Measurements from ENCODE around the gene SYNE1.
"Not testable (repeated sequence)": the region's sequence is repeated elsewhere in the genome, so short reads cannot be mapped to it uniquely, and the experiment has no call there.

SYNE1 gene

DNA sequence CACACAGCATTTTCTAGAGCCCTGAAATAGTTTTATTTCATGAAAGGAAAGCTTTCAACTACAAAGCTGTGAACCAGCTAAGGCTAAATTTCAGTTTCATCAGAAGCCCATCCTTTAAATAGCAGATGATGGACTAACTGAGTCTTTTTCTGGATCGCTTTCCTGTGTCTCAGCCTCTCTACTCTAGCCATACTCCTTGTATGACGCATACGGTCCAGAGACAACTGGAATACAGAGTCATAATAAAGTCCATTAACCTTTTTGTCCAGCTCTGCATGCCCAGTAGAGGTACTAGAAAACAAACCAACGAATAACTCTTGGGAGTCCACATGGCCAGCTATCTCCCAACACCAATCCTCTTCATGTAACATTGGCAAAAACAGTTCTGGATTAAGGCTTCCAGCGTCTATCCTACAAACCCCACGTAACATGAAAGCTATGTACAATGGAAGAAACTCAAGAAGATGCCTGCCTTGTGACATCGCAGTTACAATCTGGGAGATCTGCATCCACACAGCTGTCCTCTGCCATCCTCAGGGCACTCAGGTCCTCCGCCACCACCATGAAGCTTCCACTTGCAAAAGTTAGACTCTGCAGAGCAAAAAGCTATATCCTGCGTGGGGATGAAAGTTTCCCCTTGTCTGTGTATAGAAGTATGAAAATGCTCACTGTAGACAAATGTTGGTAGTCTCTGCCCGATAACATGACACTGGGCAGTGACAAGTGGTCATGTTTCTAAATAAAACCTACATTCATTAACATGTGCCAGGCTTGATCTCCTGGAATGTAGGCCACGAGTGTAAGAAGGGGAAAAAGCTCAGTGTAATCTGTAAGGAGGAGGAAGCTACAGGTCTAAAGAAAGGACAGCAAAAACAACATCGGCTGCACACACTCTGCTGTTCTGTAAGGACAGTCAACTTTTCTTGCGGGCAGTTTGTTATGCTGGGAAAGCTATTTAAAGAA is 469.2 kb downstream of the SYNE1 start:
- DNase-seq, result no peak

DNA sequence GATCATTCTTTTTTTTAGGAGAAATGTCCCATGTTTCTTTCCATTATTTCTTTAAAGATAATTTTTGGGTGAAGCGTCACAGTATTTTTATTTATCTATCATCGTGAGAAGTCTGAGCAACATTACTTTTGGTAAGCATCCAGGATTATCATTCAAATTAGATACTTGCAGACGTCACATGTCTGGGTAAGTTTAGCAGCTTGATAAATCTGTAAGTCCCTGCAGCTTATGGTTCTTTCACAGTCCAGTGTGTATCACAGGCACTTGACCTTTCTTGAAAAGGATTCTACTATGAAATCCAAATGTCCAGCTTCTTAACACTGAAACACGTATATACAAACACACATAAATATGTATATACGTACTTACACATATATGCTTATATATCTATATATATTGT is 470.3 kb downstream of the SYNE1 start:
- DNase-seq, result no peak

DNA sequence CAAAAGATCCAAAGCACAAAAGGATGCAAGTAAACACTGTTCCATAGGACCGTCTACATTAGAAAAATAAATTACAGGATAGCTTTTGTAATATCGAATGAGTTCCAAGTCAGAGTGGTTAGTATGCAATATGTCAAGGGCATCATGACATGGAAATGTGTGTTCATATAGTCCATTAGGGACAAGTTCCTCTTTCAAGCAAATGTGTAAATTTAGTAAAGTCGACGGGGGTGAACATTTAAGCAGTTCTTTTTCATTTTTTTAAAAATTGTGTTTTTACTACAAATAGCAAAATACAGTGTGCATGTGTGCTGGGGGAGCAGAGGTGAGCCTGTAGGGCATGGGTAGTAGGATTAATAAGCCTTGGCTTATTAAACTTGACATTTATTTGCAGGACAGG is 470.7 kb downstream of the SYNE1 start:
- DNase-seq, result no peak

DNA sequence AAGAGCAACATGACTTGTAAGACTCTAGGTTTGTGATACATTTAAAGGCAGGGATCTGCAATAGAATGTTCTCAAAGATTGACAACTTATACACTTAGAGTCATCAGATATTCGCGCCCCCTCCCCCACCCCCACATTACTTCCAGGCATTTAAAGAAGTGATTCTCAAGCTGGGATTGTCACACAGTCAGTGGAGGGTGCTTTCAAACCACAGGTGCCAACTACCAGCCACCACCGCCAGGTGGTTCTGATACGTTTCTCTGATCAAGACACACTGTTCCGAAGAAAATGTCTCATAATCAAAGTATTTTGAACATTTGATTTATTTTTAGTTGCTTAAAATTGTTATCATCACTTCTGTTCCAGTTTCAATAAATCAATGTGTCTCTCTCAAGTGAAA is 472.2 kb downstream of the SYNE1 start:
- no peak for DNase-seq

- no peak for DNase-seq
Measured at GRCh38 chr6:152161501-152161900, 475.7 kb downstream of the SYNE1 start.

- DNase-seq, result no peak
Measured at GRCh38 chr6:152160346-152160745, 476.8 kb downstream of the SYNE1 start.

DNA sequence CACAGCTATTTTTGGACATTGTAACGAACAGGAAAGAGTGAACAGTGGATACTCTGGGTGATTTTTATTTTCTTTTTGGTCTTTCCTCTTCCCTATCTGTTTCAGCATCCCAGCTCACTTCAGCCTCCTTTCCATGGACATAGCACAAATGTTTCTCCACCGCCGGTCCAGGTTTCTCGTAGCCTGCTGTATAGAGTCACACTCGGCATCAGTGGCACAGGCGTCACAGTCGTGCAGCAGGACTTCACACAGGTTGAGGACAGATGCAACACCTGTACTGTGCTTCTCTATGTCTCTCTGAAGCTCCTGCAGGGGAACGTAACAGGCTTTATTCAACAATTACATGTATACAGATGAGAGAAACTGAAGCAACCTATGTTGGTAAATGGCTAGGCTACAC is 481.4 kb downstream of the SYNE1 start:
- DNase-seq, result no peak

DNA sequence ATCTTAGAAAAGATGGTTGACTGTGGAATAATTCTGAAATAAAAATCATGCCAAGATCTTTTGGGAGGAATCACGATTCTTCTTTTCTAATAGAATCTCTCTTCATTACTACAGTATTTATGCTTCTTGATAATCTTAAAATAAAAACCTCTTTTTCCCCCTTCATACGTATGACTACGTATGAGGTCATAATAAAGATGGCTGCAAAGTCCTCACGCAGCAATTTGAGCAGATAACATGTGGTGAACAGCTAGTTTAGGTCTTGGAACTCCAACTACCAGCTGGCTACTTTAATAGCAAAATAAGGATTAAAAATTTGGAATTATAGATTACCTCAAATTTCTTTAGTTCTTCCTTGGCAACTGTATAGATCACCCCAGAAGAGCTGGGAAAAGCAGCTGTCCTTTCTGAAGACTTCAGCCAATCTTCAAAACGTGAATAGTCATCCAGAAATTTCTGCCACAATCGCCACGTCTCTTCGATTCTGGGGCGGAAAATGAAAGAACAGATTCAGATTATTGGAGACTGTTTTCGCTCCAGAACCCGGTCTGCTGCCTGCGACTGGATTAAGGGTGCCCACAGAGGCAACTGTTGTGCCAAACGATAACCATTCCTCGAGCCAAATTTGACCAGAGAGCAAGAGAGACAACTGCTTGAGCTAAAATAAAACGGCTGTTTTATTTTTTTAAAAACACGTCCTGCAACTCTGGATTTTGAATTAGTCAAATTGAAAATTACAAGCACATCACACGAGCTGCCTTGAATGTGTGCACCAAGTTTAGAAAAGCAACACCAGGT is 482.4 kb downstream of the SYNE1 start:
- no peak for DNase-seq

- no peak for DNase-seq
Measured at GRCh38 chr6:152151920-152152319, 485.2 kb downstream of the SYNE1 start.

DNA sequence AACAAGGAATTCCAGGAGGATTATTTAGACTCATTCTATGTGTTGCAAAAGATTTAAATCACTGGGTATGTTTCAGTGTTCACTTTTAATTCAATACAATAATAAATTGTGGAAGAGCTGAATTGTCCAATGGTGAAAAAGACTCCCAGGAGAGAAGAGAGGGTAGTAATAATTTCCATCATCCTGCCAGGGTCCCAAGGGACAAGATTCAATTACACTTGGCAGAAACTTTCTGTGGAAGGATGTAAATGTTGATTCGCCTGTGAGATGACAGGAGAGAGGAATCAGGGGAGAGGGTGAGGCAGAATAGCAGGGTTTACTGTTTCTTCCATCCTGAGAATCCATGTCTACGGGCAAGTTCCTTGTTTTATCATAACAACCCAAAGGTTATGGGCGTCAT is 487.0 kb downstream of the SYNE1 start:
- no peak for DNase-seq

- no peak for DNase-seq
Measured at GRCh38 chr6:152148412-152148811, 488.8 kb downstream of the SYNE1 start.

DNA sequence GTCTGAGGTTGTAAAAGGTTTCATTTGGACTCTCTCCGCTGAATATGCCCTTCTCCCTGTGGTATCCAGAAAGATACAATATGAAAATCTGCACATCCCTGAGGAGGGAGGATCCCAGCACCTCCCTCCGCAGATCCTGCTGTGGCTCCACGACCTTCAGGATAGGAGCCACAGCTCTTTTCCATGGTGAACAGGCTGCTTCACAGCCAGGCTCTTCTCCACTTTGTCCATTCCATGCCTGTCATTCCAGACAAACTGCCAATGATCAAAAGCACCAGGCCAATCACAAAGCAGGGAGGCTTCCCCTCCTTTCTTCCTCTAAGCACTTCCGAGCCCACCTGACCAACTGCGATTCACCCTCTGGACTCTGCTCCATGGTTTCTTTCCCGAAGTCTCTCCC is 489.9 kb downstream of the SYNE1 start:
- no peak for DNase-seq

GRCh38 chr6:152146385-152146784 is 490.8 kb downstream of the SYNE1 start:
- no peak for DNase-seq

DNA sequence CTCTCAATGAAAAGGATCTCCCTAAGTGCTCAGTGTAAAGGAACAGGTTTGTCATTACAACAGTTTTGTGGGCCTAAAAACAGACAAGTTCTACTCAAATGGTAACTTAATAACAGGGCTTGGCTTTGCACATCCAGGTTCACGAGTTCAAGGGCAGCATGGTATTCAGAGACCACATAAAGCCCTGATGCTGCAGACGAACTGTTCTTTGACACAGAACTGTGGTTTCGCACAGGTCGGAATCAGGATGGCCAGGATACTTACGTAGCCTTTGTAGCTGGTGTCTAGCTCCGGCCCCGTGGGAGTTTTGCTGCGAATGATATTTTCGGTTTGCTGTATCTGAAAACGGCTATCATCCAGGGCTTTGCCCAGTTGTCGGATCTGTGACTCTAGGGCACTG is 493.8 kb downstream of the SYNE1 start:
- DNase-seq, result no peak

DNA sequence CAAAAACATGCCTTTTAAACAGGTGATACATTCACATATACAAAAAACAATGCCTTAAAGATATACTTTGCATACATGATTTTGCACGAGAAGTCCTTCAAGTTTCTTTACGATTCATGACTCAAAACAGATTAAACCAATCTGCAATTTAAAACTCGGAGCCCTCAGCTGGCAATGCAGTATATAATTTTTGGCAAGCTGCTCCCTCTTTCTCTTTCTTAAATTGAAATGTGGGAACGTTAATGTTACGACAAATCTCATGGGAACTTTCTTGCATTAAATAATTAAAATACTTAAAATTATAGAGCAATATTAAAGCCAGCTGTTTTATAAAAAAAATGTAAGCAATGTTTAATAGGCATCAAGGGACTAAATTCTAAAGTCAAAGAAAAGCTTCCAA is 495.1 kb downstream of the SYNE1 start:
- DNase-seq, result no peak

GRCh38 chr6:152138344-152138743 is 498.8 kb downstream of the SYNE1 start:
- DNase-seq, result not testable (repeated sequence)

GRCh38 chr6:152136449-152136825 is 500.7 kb downstream of the SYNE1 start:
- no peak for DNase-seq

- DNase-seq, result no peak
Measured at GRCh38 chr6:152135755-152136448, 501.3 kb downstream of the SYNE1 start.

DNA sequence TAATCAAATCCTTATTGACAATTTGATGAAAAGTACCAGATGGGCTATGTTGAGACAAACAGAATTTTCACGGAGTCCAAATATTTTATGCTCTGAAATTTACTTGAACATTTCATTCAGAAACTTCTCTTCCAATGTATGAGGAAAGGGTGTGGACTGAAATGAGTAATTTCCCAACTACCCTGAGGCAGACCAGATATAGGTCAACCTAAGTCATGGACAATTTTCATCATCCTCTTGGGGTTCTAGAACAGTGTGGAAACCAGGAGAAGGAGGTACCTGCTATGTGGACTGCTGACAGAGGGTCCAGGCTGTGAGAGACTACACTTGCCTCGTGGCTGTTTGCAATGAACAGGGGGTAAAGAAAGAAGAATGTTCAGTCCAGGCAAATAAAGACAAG is 506.7 kb downstream of the SYNE1 start:
- DNase-seq, result no peak

GRCh38 chr6:152129691-152130151 is 507.4 kb downstream of the SYNE1 start:
- DNase-seq, result no peak

DNA sequence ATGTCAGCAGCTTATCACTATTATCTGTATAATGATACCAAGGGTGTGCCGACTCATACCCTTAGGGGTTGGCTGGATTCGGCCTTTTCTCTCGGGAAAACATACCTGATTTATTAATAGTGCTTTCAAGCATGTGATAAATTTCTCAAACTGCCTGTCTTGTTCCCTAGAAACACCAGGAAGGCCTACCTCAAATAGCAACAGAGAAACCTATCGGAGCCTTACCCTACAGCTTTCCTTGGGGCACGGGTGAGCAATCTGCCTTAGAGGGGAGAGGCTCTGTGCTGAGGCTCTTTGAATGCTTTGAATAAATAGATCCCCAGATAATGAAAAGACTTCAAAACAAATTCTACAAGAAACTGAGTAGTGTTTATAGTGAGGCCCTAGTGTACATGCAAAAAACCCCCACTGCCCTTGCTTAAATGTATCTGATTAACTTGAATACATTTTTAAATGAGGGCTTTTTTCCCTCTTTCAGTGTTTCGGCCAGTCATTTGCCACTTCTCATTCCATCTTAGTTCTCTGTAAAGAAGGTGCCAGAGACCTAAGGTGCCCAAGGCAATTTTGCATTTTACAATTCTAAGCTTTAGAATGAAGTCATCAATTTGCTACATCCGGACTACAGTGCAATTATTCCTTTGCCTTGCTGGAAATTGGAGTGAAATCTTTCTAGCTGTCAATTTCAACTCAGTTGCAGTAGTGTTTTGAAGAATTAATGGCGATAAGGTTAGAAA is 509.6 kb downstream of the SYNE1 start:
- no peak for DNase-seq

DNA sequence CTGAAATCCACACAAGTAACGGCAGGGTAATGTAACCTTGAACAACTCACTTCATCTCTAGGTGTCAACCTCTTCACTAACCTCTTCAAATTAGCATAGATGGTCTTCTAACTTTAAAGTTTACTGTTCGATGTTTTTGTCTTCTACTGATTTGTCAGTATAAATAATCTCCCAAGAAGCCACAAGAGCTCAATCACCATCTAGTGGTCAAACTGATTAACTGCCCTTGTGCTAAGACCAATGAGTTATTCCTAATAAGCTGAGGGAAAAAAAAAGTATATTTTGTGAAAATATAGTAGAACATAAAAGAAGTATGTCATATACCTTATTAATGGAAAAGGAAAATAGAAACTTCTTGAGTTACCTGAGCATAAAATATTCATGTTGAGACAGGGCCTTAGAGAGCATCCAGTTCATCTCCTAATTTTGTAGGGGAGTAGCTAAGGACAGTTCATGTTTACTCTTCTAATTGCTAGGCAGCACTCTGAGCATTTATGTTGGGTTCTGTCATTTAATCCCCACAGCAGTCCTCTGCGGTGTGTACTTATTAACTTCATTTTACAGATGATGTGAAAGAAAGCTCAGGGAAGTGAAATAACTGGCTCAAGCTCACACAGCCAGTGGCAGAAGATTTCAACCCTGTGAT is 512.6 kb downstream of the SYNE1 start:
- peak; percentile 13 for DNase-seq

Data from retina (tissue), 1 donor.